DMS 273 (cell line): ENCODE measurements around the gene ARHGEF10L.
"Not testable (repeated sequence)": the region's sequence is repeated elsewhere in the genome, so short reads cannot be mapped to it uniquely, and the experiment has no call there.

Source experiments
- DNase-seq: peaks from one replicate; lab custom pipeline; 2025; ENCODE audit not compliant: unreplicated experiment; lab: John Stamatoyannopoulos, UW

The ARHGEF10L gene

DNA sequence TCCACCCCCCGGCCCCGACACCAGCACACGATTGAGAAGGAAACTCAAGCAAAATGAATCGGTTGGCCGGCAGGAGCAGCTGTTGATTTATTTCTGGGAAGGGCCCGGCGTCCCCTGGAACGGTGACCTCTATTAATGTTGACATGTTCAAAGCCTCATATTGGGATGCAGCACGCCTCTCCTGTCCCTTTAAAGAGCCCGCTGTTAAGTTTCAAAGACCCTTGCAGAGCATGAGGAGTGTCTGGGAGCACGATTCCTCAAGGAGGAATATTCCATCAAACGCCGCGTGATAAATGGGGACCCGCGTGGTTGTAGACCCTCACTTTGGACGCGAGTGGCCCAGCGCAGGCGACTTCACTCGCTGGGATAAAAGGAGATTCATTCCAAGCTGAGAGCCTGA is 194.2 kb downstream of the ARHGEF10L start:
- no peak for DNase-seq

DNA sequence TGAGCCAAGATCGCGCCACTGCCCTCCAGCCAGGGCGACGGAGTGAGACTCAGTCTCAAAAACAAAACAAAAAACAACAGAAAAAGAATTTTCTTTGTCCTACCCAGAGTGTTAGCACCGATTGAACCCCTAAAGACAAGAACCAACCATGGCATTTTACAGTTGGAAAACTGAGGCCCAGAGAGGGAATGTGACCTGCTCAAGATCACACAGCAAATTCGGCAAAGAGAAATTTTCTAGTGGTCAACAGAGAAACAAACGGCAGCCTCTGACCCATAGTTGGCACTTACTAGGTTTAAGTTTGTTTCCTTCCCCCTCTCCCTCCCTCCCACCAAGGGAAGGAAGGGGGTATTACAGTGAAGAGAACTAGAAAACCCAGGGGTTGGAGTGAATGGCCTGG is 195.1 kb downstream of the ARHGEF10L start:
- DNase-seq = no peak

DNA sequence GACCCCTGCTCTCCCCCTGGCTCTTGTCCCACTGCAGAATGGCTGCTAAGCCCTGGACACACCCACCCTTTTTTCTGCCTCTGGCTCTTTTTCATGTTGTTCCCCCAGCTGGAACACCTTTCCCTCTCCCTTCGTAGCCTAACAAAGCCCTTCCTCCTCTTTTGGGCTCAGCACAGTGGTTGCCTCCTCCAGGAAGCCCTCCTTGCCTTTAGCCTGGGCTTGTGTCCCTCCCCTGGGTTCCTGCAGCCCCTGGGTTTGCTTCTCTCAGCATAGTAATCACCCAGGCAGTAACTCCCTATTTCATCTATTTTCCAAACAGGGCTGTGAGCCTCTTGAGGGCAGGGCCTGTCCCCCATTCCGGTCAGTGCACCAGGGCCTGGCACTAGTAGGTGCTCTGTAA is 195.8 kb downstream of the ARHGEF10L start:
- no peak for DNase-seq

DNA sequence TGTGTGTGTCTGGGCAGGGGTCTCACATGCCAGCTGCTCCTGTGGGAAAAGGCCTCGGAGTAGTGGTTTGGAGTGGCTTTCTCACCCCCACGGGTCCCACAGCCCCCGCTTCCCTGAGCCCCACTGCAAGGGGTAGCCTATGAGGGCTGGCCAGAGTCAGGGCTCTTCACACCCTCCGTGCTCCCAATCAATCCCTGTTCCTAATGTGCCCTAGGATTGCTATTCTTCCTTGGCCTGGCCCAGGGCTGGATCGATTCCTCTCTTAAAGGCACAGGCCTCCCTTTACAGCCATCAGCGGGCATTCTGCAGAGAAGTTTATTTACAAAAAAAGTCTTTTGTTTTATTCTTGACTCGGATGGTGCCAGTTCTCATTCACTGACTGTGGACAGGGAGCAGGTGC is 196.3 kb downstream of the ARHGEF10L start:
- DNase-seq = no peak

DNA sequence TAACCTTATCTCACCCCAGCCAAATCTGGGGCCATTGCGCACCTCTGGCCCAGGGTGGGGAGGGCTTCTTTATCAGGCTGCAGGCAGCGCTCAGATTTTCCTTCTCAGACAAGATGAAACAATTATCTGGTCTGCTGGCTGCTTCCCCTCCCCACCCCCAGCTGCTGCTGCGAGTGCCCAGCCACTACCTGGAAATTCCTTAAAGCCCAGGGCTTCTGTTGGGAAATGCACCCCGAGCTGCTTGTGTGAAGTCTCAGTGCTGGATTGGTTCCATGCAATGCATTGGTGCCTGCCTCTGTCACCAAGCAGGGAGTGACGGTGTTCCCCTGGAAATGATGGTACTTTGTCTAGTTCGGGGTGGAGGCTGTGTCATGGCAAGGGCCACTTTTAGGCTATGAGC is 197.1 kb downstream of the ARHGEF10L start:
- DNase-seq = no peak

DNA sequence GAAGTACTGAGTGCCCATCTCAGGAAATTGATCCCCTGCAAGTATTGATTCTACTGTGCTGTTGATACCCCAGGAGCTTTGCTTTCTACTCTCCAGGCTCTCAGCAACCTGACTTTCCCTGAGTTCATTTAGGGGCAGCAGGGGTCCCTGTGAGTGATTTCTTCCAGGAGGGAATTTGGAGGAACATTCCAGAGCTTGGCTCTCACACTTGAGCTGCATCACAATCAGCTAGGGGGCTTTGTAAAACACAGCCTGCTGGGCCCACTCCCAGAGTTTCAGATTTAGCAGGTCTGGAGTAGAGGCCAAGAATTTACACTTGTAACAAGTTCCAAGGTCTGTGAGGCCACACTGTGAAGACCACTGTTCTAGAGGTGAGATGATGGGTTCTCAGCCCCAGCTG is 199.6 kb downstream of the ARHGEF10L start:
- DNase-seq = no peak

DNA sequence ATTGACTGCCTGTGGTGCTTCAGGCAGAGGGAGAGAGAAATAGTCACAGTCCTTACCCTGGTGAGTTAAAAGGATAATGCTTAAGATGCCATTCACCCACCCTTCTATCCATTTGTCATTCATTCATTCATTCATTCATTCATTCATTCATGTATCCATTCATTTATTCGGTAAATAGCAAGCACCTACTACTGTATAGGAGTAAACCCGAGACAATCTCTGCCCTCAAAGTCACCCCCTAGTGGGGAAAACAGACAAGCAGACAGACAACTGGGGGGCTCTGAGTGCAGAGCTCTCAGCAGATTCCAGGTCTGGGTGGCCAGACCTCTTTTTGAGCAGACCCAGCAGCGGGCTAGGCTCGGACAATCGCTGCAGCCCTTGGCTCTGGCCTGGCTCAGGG is 201.6 kb downstream of the ARHGEF10L start:
- DNase-seq = peak; percentile 20

DNA sequence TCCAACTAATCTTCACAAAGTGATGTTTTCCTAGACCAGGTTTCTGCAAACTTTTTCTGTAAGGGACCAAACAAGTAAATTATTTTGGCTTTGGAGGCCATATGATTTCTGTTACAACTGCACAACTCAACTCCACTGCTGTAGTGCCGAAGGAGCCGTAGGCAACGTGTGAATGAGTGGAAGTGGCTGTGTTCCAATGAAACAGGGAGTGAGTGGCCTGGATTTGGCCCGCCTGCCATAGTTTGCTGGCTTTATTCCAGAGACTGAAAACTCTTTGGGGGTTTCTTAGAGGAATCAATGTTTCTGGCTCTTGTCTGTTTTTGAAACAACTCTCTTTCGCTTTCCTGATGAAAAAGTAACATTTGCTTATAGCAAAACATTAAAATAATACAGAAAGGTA is 203.1 kb downstream of the ARHGEF10L start:
- DNase-seq = peak; percentile 41

DNA sequence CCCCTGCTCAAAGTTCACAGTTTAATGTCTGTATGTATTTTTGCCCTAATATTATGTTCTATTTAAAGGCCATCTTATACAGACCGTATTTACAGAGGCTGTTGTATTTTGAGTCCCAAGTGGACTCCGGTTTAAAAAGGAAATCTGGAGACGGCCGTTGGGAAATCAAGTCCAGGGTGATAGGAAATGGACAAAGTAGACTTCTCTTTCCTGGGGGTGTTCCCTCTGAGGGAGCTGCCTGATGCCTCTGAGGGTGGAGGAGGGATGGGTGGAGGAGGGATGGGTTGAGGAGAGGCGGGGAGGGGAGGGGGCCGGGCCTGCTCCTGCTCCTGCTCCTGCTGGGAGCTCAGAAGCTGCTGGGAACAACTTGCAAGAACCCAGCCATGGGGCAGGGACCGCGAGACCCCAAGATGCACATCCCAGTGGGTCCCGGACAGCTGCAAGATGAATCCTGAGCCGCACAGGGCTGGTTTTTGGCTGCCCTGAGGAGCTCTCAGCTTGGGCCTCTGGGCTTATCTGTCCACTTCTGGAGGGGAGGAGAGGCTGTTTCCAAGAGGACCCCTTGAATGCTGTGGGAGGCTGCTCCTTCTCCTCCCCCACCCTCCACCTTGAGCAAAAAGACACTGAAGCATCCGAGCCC is 203.6 kb downstream of the ARHGEF10L start:
- no peak for DNase-seq

DNA sequence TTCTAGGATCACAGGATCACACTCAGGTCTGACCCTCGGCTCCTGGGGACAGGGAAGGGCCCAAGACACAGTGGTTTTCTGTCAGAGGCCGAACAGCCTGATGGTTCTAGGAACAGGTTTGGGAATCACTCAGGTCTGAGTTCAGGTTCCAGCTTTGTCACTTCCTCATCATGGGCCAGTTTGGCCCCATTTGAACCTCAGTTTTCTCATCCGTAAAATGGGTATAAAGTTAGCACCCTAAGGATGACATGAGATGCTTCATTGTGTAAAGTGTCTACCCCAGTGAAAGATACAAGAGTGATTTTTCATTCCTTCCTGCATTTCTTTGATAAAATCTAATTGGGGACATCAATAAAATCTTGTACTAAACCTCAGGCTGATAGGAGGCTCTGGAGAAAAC is 204.4 kb downstream of the ARHGEF10L start:
- no peak for DNase-seq

DNA sequence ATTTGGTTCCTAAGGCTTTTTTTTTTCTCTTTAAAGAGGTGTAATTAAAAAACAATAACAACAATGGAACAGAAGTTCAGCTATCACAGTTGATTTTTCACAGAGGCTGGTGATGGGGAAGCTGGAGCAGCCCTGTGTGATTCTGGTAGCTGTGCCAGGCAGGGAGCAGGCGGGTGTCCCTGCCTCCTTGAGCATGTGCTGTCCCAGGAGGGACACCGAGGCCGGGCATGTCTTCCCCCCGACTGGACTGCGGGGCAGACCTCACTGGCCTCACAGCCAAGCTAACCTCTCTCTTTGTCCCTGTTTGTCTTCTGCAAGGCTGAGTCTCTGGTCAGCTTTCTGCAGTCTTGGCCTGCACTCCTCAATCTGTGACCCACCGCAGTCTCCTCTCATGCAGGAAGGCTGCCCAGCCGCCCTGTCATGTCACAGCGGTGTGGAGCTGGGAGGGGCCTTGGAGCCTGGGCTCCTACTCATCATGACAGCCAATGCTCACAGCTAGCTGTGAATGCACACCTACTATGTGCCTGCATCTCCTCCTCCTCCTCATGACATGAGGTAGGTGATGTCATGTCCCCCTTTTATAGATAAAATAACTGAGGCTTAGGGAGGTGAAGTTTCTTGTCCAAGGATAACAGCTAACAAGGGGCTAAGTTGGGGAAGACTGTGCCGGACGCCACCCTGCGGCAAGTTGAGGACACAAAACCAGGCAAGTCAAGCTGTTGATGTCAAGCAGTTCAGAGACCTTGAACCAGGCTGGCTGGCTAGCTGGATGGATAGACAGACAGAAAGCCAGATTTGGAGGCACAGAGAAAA is 205.4 kb downstream of the ARHGEF10L start:
- no peak for DNase-seq

DNA sequence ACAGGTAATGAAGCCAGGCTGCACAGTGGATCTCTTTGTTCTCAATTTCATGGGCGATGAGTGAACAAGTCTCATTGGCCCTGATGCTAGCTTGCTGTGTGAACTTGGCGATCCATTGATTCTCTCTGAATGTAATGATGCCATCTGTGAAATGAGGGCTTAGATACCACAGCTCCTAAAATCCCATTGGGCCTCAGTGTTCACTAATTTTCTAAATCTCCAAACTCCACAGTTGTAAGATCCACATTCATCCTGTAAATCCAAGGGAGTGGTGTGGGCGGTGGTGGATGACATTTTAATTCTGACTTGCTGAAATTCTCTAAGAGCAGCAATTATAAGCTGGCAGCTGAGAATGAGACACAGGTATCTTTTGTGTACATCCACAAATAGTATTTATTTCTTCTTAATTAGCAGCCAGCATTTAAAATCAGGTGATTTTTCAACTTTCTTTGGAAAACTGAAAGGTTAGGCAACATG is 206.0 kb downstream of the ARHGEF10L start:
- no peak for DNase-seq

DNA sequence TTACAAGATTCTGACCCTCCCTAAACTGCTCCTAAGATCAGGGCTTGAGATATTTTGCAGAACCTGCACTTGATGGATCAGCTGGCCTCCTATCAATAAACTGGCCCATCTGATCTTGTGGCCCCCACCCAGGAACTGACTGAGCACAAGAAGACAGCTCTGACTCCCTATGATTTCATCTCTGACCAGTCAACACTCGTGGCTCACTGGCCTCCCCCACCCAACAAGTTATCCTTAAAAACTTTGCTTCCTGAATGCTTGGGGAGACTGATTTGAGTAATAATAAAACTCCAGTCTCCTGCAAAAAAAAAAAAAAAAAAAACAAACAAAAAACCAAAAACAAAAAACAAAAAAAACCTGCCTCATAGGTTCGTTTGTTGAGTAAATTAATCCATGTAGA is 206.8 kb downstream of the ARHGEF10L start:
- DNase-seq = not testable (repeated sequence)

DNA sequence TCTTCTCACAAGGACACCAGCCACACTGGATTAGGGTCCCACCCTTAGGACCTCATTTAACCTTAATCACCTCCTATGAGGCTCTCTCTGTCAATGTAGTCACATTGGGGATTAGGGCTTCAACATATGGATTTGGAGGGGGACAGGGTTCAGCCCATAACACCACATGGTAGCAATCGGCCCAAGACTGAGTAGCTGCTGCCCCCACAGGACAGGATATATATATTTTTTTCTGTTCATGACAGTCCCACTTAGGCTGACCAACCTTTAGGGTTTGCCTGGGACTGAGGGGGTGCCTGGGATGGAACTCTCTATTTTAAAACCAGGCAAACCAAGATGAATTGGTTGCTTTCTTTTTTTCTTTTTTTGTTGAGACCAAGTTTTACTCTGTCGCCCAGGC is 207.4 kb downstream of the ARHGEF10L start:
- peak; percentile 16 for DNase-seq
